NCI-H446 treated with DMSO at 0.1 percent for 48 hours (cell line): ENCODE results near the gene TMCC2.
A peak's percentile ranks its signal among the peaks of the same experiment; 100 is the strongest.
"Not testable (repeated sequence)": the region's sequence is repeated elsewhere in the genome, so short reads cannot be mapped to it uniquely, and the experiment has no call there.

Experiments
- DNase-seq: peaks from one replicate; lab custom pipeline; 2025; lab: John Stamatoyannopoulos, UW

TMCC2 gene

DNA sequence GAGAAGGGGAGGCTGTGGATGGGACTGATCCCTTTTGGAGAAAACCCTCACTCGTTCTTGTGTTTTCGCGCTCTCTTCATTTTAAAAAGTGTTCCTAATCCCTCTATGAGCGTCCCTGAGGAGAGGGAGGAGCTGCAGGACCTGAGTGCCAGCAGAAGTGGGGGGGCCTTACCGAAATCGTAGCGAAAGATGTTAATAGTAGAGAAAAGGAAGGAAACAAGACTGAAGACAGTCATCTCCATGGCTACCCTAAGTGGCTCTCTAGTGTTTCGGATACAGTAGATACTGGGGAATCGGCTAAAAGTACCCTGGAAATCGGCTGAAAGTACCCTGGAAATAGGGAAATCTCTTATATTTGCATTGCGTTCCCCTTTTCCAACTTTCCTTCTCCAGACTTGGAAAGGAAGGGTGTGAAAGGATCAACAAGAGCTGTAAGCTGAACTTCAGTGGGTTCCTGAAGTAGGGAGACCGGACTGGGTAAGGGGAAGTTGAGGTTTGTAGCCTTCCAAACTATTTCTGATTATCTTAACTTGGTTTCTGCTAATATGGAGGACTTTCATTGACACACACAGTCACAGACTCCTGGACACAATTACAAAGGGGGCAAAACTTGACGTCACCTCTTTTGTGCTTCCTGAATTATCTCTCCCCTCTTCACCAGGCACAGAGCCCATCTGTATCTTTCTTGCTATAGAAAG lies 15.8 kb upstream of the TMCC2 start:
- DNase-seq: no peak

DNA sequence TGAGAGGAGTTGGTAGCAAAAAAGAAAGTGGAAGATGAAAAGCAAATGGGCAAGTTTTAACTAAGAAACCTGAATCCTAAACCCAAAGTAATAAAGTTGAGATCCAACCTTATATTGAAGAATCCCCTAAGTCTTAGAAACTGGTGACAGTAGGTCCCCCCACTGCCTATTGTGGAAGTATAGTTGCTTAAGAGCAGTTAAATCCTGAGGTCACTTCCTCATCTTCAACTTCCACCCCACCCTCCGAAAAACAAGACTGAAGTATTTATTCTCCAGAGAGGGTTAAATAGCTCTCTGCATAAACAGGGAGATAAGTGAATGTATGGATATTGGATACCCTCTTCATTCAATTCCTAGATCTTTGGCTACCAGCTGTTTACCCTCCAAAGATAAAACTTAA lies 13.0 kb upstream of the TMCC2 start:
- no peak for DNase-seq

DNA sequence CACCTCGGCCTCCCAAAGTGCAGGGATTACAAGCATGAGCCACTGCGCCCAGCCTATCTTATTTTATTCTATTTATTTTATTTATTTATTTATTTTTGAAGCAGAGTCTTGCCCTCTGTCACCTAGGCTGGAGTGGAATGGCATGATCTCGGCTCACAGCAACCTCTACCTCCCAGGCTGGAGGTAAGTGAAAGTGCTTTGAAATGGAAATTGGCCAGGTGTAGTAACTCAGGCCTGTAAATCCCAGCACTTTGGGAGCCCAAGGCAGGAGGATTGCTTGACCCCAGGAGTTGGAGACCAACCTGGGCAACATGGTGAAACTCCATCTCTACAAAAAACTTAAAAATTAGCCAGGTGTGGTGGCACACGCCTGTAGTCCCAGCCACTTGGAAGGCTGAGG lies 11.2 kb upstream of the TMCC2 start:
- no peak for DNase-seq

DNA sequence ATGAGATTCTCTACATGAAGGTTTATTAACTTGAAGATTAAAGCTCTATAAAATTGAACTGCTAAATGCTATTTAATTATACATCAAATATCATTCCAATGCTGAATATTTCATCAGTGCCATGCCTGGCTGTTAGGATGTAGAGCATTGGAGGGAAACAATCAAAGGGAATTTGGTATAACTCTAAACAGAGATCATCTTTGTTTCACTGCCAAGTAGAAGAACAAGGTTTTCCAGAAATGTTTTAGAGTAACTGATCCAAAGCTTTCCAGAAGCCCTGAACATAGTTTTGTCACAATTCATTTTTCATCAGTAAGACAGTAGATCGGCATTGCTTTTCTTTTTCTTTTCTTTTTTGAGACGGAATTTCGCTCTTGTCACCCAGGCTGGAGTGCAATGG lies 10.3 kb upstream of the TMCC2 start:
- DNase-seq: no peak

DNA sequence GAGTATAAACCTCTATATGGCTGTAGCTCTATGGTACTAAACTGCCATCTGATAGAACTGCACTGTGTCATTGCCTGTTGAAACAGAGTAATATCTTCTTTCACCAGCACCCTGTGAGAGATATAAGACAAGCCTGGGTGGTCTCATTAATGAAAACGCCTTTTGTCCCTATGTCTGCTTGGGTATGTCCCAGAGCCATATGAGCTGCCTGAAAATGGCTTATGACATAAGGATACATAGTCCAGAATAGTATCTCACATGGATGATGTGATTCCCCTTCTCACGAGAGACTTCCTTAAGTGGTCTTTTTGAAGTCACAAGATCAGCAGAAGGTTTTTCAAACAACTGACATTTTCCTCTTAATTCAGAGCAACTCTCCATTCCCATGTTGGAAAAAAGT lies 7.3 kb upstream of the TMCC2 start:
- no peak for DNase-seq

DNA sequence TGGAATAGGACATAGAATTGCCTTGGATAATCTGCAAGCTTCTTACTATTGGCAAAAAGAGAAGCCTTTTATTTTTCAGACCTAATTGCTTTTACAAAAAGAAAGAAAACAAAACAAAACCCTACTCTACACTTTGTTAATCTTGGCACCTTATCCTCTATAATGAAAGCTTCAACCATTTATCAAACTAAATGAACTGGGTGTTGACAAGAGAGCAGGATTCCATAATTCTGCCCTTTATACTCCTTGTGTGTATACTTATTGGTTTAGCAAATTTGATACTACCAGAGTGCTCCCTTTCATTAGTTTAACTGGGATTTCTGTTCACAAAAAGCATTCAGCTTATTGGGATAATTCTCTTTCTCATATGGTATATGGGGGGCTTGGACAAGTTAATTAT lies 3.0 kb upstream of the TMCC2 start:
- DNase-seq: no peak

DNA sequence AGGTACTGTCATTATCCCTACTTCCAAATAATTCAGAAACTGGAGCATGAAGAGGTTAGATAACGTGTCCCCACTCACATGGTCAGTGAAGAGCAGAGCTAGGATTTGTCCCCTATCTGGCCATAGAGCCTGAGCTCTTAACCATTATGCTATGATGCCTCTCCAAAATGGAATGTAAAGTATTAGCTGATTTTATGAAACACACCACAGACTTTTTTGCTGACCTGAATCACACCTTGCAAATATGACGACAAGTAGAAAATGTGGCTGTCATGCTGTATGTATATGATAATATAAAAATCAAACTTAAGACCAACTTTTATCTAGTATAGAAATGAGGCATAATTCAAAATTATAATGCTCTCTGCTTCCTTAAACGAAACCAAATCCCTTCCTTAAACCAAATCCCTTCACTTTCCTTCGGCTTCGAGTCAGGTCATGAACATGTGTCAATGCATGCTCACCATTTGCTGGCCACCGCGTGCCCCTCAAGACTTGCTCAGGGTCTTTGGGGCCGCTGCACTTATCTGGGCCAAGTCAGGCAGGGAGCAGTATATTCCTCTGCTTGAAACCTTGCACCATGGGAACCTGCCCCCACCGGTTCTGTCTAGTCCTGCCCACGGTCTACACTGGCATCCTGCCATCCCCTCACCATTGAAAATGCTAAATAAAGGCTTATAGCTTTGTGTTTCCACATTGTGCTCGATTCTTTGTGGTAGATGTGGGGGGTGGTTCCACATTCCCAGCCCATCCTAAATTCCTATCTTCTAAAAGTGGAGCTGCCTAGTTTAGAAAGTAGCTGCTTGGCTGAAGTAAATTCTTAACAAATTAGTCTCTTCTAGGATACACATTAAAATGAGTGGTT lies 1.6 kb upstream of the TMCC2 start:
- DNase-seq: no peak

DNA sequence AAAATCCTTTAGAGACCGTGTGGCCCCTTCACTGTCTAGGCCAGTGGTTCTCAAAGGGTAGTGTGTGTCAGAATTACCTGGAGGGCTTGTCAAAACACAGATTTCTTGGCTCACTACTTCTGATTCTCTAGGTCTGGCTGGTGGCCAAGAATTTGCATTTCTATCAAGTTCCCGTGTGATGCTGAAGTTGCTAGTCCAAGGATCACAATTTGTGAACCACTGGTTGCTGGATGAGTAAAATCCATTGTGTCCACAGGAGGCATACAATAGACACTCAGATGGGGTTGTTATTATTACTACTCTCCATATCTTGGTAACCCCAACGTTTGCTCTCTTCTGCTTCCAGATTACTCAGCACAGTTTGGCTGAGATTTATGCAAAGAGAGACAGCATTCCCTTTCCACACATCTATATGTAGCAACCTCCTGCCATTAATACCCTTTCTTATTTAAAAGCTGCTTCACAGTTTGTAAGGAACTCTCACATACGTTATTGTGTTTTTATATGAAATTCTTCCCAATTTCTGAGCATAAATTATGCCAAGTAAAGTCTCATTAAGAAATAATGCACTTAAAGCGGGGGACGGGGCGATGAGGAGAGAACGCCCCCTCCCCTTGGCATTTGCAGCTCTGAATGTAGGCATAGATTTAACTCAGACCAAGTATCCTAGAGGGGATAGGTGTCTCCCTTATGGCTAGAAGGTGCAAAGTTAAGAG lies 720 bp upstream of the TMCC2 start:
- no peak for DNase-seq

DNA sequence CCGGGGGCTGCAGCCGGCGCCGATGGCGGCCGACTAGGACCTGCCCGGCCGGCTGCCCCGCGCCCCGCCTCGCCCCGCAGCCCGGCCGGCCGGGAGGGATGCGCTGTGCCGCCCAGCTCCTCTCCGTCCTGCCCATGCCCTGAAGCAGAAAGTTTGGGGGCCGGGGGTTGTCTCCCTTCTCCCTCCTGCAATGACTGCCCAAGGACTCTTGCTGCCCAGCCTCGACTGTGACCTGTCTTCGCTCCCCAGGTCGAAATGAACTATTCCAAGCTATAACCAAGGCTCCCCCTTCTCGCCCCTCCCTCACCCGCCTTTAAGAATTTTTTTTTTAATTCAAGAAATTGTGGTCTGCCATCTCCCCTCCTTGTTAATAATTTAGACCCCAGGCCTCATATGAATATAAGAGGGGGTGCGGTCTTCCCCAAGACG lies 361 bp downstream of the TMCC2 start:
- no peak for DNase-seq

DNA sequence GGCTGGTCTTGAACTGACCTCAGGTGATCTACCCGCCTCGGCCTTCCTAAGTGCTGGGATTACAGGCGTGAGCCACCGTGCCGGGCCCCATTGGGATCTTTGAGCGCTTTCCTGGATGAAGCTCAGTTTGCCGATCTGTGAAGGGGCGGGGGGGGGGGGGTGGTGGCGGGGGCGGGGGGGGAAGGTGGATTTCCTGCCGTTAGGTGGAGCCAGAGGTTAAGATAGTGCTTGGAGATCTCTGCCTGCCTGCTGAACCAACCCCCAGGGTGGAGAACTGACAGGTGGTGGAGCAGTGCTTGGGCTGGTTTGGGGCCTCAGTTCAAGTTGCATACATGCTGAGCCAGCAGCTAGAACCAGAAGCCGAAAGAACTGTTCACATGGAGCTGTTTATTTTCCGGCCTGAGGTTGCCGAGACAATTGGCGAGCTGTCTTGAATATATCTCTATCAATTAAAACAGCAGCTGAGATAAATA lies 1.7 kb downstream of the TMCC2 start:
- DNase-seq: peak; percentile 87

DNA sequence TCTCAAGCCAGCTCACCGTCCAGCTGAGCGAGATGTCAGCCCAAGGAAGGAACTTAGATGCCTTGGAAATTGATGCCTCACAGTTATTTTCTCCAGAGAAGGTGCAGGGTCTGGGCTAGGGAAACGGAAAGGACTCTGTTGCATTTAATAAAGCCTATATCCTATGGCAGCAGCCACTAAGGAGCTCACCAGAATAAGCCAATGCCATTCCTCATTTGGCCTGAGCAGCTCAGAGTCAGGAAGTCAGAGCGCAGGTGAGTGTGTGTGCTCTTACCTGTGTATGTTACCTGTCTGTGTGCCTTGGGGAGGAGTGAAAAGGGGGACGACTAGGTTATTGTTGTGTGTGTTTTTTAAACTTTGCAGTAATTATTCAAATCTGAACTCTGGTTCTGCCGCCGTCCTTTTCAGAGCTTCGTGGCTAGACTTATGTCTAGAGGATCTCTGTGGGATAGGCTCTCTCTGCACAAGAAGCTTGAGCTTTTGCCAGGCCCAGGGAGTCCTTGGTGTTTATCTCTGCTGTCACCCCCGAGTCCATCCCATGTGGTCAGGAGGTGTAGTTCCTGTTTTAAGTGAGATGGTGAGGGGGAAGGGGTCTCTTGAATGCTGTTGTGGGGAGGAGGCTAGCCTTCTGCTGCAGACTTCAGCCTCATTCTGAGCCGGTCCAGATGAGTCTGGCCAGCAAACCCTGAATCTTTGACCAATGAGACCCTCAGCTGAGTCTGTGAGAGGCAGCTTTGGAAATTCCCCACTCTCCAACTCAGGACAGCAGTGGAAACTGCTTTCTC lies 2.4 kb downstream of the TMCC2 start:
- no peak for DNase-seq

DNA sequence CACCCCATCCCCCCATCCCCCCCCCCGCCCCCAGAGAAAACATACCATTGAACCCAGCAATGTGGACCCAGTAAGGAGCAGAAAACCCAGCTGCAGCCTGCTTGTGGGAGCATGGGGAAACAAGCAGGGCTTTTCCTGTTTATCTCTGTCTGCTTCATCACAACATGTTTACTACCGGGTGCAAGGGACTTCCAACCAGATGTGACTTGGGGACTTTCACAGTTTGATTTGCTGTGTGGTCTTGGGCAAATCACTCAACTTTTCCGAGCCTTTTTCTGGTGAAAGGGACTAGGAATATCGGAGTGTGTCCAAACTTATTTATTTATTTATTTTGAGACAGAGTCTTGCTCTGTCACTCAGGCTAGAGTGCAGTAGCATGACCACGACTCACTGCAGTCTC lies 3.2 kb downstream of the TMCC2 start:
- no peak for DNase-seq

DNA sequence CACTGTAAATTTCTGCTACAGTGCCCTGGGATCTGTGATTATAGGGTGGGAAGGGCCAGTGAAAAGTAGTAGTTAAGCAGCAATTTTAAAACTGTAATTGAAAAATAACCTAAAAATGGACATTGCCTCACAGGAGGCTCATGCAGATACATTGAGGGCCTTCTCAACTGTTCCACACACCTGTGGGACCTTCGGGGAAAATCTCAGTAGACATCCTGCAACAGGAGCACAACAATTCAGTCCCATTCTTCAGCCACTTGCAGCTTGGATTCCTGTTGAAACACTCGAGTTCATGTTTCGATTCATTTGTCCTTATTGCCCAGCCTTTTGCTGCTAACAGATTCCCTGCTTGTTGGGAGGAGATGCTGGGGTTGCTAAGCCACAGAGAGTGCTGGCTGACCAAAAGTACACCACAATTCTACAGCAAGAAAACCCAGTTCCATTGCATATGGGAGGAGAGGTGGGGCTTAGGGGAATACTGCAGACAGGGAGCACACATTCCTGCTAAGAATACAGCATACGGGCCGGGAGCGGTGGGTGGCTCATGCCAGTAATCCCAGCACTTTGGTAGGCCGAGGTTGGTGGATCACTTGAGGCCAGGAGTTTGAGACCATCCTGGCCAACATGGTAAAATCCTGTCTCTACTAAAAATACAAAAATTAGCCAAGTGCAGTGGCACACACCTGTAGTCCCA lies 4.5 kb downstream of the TMCC2 start:
- no peak for DNase-seq

DNA sequence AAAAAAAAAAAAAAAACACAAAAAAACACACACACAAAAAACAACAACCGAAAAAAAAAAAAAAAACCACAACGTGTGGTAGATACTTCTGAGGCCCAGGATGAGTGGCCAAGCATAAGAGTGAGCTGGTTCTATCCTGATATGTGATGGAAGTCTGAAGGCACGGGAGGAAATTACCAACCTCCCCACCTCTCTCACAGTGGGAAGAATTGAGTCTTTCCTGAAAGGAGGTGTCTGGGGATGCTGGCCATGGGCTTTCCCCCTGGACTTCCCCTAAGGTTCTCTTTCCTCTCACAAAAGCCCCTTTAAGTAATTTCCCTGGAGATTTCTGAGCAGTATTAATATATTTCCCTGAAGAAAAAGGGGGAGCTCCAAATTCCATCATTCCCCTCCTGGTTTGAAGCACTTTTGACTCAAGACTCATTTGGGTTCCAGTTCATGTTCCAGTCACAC lies 5.2 kb downstream of the TMCC2 start:
- DNase-seq: no peak

DNA sequence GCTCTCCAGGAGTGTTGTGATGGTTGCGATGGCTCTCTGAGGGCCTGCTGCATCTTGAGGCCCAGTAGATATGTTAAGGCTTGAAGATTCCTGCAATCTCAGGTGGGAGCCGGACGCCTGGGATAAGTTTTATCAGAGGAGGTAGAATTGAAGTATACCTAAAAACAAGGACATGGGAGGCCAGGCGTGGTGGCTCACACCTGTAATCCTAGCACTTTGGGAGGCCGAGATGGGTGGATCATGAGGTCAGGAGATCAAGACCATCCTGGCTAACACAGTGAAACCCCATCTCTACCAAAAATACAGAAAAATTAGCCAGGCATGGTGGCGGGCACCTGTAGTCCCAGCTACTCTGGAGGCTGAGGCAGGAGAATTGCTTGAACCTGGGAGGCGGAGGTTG lies 6.2 kb downstream of the TMCC2 start:
- DNase-seq: not testable (repeated sequence)

DNA sequence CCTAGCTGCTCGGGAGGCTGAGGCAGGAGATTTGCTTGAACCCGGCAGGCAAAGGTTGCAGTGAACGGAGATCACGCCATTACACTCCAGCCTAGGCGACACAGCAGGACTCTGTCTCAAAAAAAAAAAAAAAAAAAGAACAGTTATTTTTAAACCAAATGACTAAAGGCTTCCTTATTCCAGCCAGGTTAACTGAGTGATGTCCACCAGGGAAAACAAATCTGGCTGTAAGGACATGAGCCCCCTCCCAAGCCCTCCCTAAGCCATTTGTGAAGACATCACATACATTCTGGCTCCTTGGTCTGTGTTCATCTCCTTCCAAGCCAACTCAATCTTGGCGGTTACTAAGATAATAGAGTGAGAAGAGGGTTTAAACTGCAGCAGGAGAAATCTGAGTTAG lies 8.2 kb downstream of the TMCC2 start:
- no peak for DNase-seq

DNA sequence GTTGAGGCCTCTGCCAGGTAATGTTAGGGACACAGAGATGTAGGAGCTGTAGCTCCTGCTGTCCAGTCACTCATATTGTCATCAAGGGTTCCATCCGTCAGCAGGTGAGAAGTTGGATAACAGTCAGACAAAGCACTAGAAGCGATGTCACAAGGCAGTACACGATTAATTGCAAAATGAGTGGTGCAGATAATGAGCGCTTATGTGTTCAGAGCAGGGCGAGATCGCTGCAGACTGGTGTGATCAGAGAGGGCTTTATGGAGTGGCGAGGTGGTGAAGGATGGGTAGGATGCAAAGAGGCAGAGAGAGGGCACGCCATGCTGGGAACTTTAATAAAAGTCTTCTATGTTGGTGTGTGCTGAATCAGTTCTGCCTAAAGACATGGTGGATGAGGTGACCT lies 8.8 kb downstream of the TMCC2 start:
- DNase-seq: no peak

DNA sequence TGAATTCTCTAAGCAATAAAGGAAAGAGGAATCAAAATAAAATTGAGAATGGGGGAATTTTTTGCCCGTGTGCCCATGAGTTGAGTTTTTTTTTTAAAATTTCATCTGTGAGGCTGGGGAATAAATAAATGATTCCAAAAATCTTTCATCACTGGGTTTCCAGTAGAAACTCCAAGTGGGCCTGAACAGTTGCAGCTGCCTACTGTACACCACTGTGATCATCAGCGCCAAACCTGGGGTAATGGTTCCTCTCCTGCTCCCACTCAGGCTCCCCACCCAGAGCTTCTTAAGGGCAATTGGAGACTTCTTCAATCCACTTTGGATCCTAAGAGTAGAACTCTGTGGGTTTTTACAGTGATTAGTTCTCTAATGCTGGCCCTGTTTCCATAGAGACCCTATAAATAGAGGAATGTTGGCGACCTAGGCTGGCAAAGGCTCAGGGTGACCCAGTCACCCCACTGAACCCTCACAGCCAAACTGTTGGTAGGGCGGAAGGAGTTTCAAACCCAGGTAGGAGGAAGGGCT lies 9.3 kb downstream of the TMCC2 start:
- no peak for DNase-seq

DNA sequence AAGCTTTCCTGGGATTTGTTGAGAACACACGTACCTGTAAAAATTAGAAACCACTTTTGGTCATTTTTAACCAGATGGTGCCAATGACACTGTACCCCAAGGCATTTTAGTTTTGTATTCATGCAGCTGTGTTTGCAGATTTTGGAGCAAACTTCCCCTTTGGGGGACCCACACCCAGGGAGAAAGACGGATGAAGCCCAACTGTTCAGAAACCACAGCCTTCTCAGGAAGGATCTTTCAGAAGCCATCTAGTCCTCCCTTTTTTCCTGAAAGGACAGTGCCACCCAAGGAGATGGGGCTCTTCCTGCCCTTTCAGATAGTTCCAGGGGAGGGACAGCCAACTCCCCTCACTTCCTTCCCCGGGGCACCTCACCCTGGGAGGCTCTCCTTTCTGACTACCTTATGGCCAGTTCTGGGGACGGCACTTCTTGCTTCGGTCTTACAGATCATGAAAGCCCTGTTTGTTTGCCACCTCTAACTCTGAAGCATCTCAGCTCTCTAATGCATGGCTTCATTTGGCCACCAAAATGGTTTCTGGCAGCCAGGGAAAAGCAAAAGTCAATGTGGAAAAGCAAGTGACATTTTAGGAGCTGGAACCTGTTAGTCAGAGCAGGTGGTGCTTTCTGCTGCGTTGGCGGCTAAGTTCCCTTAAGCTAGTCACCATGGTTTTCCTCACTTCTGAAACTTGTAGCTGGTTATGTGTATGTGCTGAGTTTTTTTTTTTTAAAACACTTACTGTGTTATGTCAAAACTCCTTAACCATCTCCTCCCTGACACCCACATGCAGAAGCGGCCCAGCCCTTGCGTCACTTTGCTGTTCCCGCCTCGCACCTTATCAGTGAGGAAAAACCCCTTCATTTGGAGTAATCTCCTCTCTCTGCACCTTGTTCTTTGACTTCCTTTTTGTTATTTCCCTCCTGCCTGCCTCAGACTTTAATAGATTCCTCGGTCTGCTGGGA lies 10.1 kb downstream of the TMCC2 start:
- DNase-seq: no peak

DNA sequence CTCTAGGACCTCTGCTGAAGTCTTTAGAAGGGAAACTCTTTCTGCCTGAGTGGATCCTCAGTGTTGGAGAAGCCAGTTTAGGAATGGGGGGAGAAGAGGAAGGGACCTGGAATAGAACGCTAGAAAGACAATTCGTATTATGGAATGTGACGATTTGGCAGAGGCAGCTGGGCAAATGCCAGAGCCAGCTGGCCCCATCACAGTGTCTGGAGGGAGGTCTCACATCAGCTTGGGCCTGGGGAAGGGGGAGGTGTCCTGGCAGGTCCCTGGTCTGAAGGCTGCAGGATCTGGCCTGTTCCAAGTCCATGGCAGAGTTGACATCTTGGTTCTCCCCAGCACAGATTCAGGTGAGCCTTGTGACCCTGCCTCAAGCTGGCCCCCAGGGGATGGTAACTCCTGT lies 11.3 kb downstream of the TMCC2 start:
- DNase-seq: no peak
